Stimulated activated CD8-positive, alpha-beta memory T cell treated with anti-CD3 and anti-CD28 coated beads, Interleukin-4, amount 100 ng/mL, for 48 hours (primary cell): ENCODE measurements around the gene ALDH18A1.
"Not testable (repeated sequence)": the region's sequence is repeated elsewhere in the genome, so short reads cannot be mapped to it uniquely, and the experiment has no call there.

Experiments
- DNase-seq: peaks from one replicate; pipeline ENCODE4 v3.0.0-alpha.2; 2020

The ALDH18A1 gene

GRCh38 chr10:95656291-95657164, at the start of gene ALDH18A1:
TSS of gene ALDH18A1 (minus strand) at chr10:95656711. CDS start at chr10:95653377, 3,334 bp downstream.
- DNase-seq: peak; percentile 94

- DNase-seq: no peak
Measured at GRCh38 chr10:95698415-95698814, 41.9 kb upstream of the ALDH18A1 start.

- DNase-seq: no peak
Measured at GRCh38 chr10:95697429-95697828, 40.9 kb upstream of the ALDH18A1 start.

GRCh38 chr10:95694665-95695064, 38.2 kb upstream of the ALDH18A1 start:
- DNase-seq: no peak

GRCh38 chr10:95693668-95694534, 37.4 kb upstream of the ALDH18A1 start, which contains the start of gene TCTN3:
TSS of gene TCTN3 (minus strand) at chr10:95693927. CDS start at chr10:95693899, 28 bp downstream.
- DNase-seq: peak; percentile 93

GRCh38 chr10:95693071-95693667, 36.7 kb upstream of the ALDH18A1 start:
- DNase-seq: no peak

- DNase-seq: no peak
Measured at GRCh38 chr10:95691281-95691680, 34.8 kb upstream of the ALDH18A1 start.

- DNase-seq: no peak
Measured at GRCh38 chr10:95688648-95689047, 32.1 kb upstream of the ALDH18A1 start.

GRCh38 chr10:95683966-95684365, 27.5 kb upstream of the ALDH18A1 start:
- DNase-seq: no peak

- DNase-seq: no peak
Measured at GRCh38 chr10:95675403-95676116, 19.0 kb upstream of the ALDH18A1 start.

- DNase-seq: no peak
Measured at GRCh38 chr10:95674643-95675042, 18.1 kb upstream of the ALDH18A1 start.

- DNase-seq: not testable (repeated sequence)
Measured at GRCh38 chr10:95672641-95673040, 16.1 kb upstream of the ALDH18A1 start.

GRCh38 chr10:95664543-95664942, 8.0 kb upstream of the ALDH18A1 start:
- DNase-seq: no peak

GRCh38 chr10:95663496-95663895, 7.0 kb upstream of the ALDH18A1 start:
- no peak for DNase-seq

- DNase-seq: no peak
Measured at GRCh38 chr10:95661818-95662217, 5.3 kb upstream of the ALDH18A1 start.

- no peak for DNase-seq
Measured at GRCh38 chr10:95660283-95660682, 3.8 kb upstream of the ALDH18A1 start.

GRCh38 chr10:95657250-95657649, 739 bp upstream of the ALDH18A1 start:
- no peak for DNase-seq

- peak; percentile 43 for DNase-seq
Measured at GRCh38 chr10:95655571-95656290, 780 bp downstream of the ALDH18A1 start.

- no peak for DNase-seq
Measured at GRCh38 chr10:95653895-95654294, 2.6 kb downstream of the ALDH18A1 start.

GRCh38 chr10:95651346-95652060, 5.0 kb downstream of the ALDH18A1 start:
- DNase-seq: no peak

GRCh38 chr10:95650232-95650631, 6.3 kb downstream of the ALDH18A1 start:
- DNase-seq: no peak
